Left hindlimb (tissue), 1 donor: Measurements from ENCODE around the gene ACACB.

Experiments
- DNase-seq: peaks from one replicate; pipeline ENCODE4 v3.0.0-alpha.2; 2018

The ACACB gene

GRCh38 chr12:109281452-109281851 lies 165.1 kb downstream of the ACACB start:
- no peak for DNase-seq

- DNase-seq = no peak
Measured at GRCh38 chr12:109284392-109284791, 168.0 kb downstream of the ACACB start.

GRCh38 chr12:109286252-109286651 lies 169.9 kb downstream of the ACACB start:
- no peak for DNase-seq

GRCh38 chr12:109286652-109287051 lies 170.3 kb downstream of the ACACB start:
- no peak for DNase-seq

GRCh38 chr12:109287181-109287580 lies 170.8 kb downstream of the ACACB start:
- DNase-seq = no peak

GRCh38 chr12:109287811-109288469 lies 171.6 kb downstream of the ACACB start:
- DNase-seq = no peak

- no peak for DNase-seq
Measured at GRCh38 chr12:109288571-109288970, 172.2 kb downstream of the ACACB start.

GRCh38 chr12:109289004-109289403 lies 172.6 kb downstream of the ACACB start:
- no peak for DNase-seq

GRCh38 chr12:109289551-109289950 lies 173.2 kb downstream of the ACACB start:
- DNase-seq = no peak

GRCh38 chr12:109290061-109290460 lies 173.7 kb downstream of the ACACB start:
- DNase-seq = no peak

GRCh38 chr12:109291117-109291516 lies 174.7 kb downstream of the ACACB start:
- no peak for DNase-seq

- peak; percentile 85 for DNase-seq
Measured at GRCh38 chr12:109291521-109292341, 175.3 kb downstream of the ACACB start.

GRCh38 chr12:109292342-109292711 lies 175.9 kb downstream of the ACACB start:
- no peak for DNase-seq

GRCh38 chr12:109293106-109293505 lies 176.7 kb downstream of the ACACB start:
- no peak for DNase-seq

GRCh38 chr12:109294286-109294796 lies 178.0 kb downstream of the ACACB start:
- no peak for DNase-seq

GRCh38 chr12:109295764-109296425 lies 179.5 kb downstream of the ACACB start:
- DNase-seq = no peak

GRCh38 chr12:109296431-109296830 lies 180.0 kb downstream of the ACACB start:
- no peak for DNase-seq

GRCh38 chr12:109299849-109300248 lies 183.5 kb downstream of the ACACB start:
- DNase-seq = no peak

GRCh38 chr12:109301643-109302168 lies 185.3 kb downstream of the ACACB start:
- no peak for DNase-seq

GRCh38 chr12:109302358-109302757 lies 186.0 kb downstream of the ACACB start:
- no peak for DNase-seq

- no peak for DNase-seq
Measured at GRCh38 chr12:109302770-109303169, 186.4 kb downstream of the ACACB start.

- no peak for DNase-seq
Measured at GRCh38 chr12:109304485-109304884, 188.1 kb downstream of the ACACB start.

- DNase-seq = no peak
Measured at GRCh38 chr12:109305547-109305946, 189.2 kb downstream of the ACACB start.
